HCT116 (cell line): ENCODE data around the gene PHYH. TPM values are rescaled to one million over a fixed set of nuclear protein-coding genes. Genes with fewer than 3 reads are reported as not detected.
"Not testable (repeated sequence)": the region's sequence is repeated elsewhere in the genome, so short reads cannot be mapped to it uniquely, and the experiment has no call there.

Experiments
- ATAC-seq: fragments of 200-7000 bp; cut with Tn5 transposase; 2 replicates; pipeline ENCODE4 v1.9.1; 2020; ENCODE audit warnings: mild to moderate bottlenecking, moderate library complexity
- BruUV-seq: library from RNA; stranded (reverse); fragments of 400-500 nt; replicated peaks from 2 replicates; lab custom pipeline; 2021; lab: Mats Ljungman, UMichigan
- CTCF ChIA-PET: fragments of 300-600 bp; sonication (Branson Sonifier 250); formaldehyde crosslinking; loops from one replicate; lab custom pipeline; 2021; ENCODE audit warnings: antibody characterized with exemption; lab: Charles Lee
- POLR2A ChIA-PET: fragments of 300-600, 350-600 bp; sonication (Branson Sonifier 250); formaldehyde crosslinking; loops from one replicate; lab custom pipeline; 2021; ENCODE audit warnings: antibody characterized with exemption; lab: Charles Lee
- RAD21 ChIA-PET, 2 experiments: fragments of 300-600 bp; sonication (Branson Sonifier 250); formaldehyde crosslinking; loops; one replicate each; lab custom pipeline; 2023; ENCODE audit warnings: low total read pairs in 2 of 2; ENCODE audit not compliant: uncharacterized antibody in 2 of 2, unreplicated experiment in 2 of 2, low non-redundant PET in 1 of 2; lab: Charles Lee
- DNase-seq: peaks from one replicate; pipeline ENCODE4 v3.0.0-alpha.2; 2010; ENCODE audit warnings: low read depth, low spot score
- H2AFZ ChIP-seq: fragments of 200-600 bp; shearing (Covaris generic), sonication (generic); 2 replicates; pipeline ENCODE4 v1.6.1; 2017; ENCODE audit warnings: low read depth, mixed run types, mixed read lengths, antibody characterized with exemption, low read length; ENCODE audit not compliant: poor library complexity, severe bottlenecking
- H3K27ac ChIP-seq: 2 replicates; pipeline ENCODE4 v1.5.1; 2012; ENCODE audit warnings: low read depth, low read length
- H3K27me3 ChIP-seq: fragments of 200-600 bp; sonication (generic); 2 replicates; pipeline ENCODE4 v1.6.1; 2016; ENCODE audit warnings: mixed run types, low read length, mixed read lengths; ENCODE audit not compliant: insufficient read depth
- H3K36me3 ChIP-seq, 2 experiments: fragments of 200-500 bp in 1 of 2; fragments of 200-600 bp in 1 of 2; sonication (Bioruptor generic) in 1 of 2; sonication (generic) in 1 of 2; 2 replicates each; pipeline versions ENCODE4 v1.5.1 to v1.6.1; 2014 to 2016; ENCODE audit warnings: low read length in 2 of 2, inconsistent platforms in 1 of 2, mixed read lengths in 1 of 2, mixed run types in 1 of 2; ENCODE audit not compliant: insufficient read depth in 2 of 2, control insufficient read depth in 1 of 2
- H3K4me1 ChIP-seq, 2 experiments: fragments of 200-600 bp in 1 of 2; sonication (generic) in 1 of 2; 2 replicates each; pipeline versions ENCODE4 v1.5.1 to v1.6.1; 2012 to 2017; ENCODE audit warnings: low read length in 2 of 2, inconsistent platforms in 1 of 2, mild to moderate bottlenecking in 1 of 2, mixed read lengths in 1 of 2, mixed run types in 1 of 2, moderate library complexity in 1 of 2; ENCODE audit not compliant: insufficient read depth in 2 of 2, control insufficient read depth in 1 of 2
- H3K4me2 ChIP-seq: fragments of 200-600 bp; sonication (generic); 2 replicates; pipeline ENCODE4 v1.6.1; 2017; ENCODE audit warnings: mixed run types, low read length, mixed read lengths
- H3K4me3 ChIP-seq, 2 experiments: fragments of 200-600 bp in 1 of 2; sonication (generic) in 1 of 2; replicated peaks in 1 of 2; 2 replicates each; pipeline ENCODE4 v1.5.1; 2011 to 2016; ENCODE audit warnings: low read length in 2 of 2, control low read depth in 1 of 2, low read depth in 1 of 2, mild to moderate bottlenecking in 1 of 2, mixed read lengths in 1 of 2, mixed run types in 1 of 2
- H3K79me2 ChIP-seq: fragments of 200-600 bp; sonication (generic); 2 replicates; pipeline ENCODE4 v1.6.1; 2017; ENCODE audit warnings: mild to moderate bottlenecking, mixed run types, low read length, moderate library complexity, mixed read lengths; ENCODE audit not compliant: insufficient read depth
- H3K9ac ChIP-seq: fragments of 200-600 bp; sonication (generic); 2 replicates; pipeline ENCODE4 v1.6.1; 2016; ENCODE audit warnings: low read length, mixed read lengths
- H3K9me2 ChIP-seq: fragments of 200-600 bp; sonication (generic), shearing (Covaris generic); 2 replicates; pipeline ENCODE4 v1.6.1; 2017; ENCODE audit warnings: mixed run types, mild to moderate bottlenecking, moderate library complexity; ENCODE audit not compliant: insufficient read depth
- H3K9me3 ChIP-seq, 2 experiments: fragments of 200-500 bp in 1 of 2; fragments of 200-600 bp in 1 of 2; sonication (Bioruptor generic) in 1 of 2; sonication (generic) in 1 of 2; 2 replicates each; pipeline ENCODE4 v1.6.1; 2014 to 2017; ENCODE audit warnings: low read length in 2 of 2, mixed read lengths in 2 of 2, inconsistent platforms in 1 of 2, low read depth in 1 of 2, mild to moderate bottlenecking in 1 of 2, mixed run types in 1 of 2, moderate library complexity in 1 of 2; ENCODE audit not compliant: control insufficient read depth in 1 of 2, insufficient read depth in 1 of 2
- H4K20me1 ChIP-seq: fragments of 200-600 bp; sonication (generic), shearing (Covaris generic); 2 replicates; pipeline ENCODE4 v1.6.1; 2017; ENCODE audit warnings: mixed run types, mild to moderate bottlenecking, moderate library complexity; ENCODE audit not compliant: insufficient read depth
- CEBPB ChIP-seq: IDR thresholded peaks from 2 replicates; pipeline ENCODE4 v1.6.1; 2012; ENCODE audit warnings: low read depth
- EGR1 ChIP-seq: IDR thresholded peaks from 2 replicates; pipeline ENCODE4 v1.6.1; 2012; ENCODE audit warnings: low read depth
- RAD21 ChIP-seq: IDR thresholded peaks from 2 replicates; pipeline ENCODE4 v1.6.1; 2012; ENCODE audit warnings: low read depth, mild to moderate bottlenecking
- intact Hi-C: fragments of 100-400 bp; cut with micrococcal nuclease; formaldehyde crosslinking; loops from 2 replicates; pipeline ENCODE4 v1.10.0; 2022
- total RNA-seq: library from RNA; stranded (reverse); gene quantifications from one replicate; pipeline ENCODE4 v1.2.1, GENCODE V29; 2021; ENCODE audit not compliant: unreplicated experiment
- TF ChIP-seq, protein P1 (sequence below), 3 experiments: fragments of 200-600 bp in 1 of 3; sonication (generic) in 1 of 3; IDR thresholded peaks in 2 of 3; conservative IDR thresholded peaks in 1 of 3; 2 replicates each; pipeline ENCODE4 v1.5.1; 2012 to 2017; ENCODE audit warnings: low read depth in 2 of 3, low read length in 2 of 3, antibody characterized with exemption in 1 of 3, borderline replicate concordance in 1 of 3, control low read depth in 1 of 3, mild to moderate bottlenecking in 1 of 3, mixed read lengths in 1 of 3, mixed run types in 1 of 3, moderate library complexity in 1 of 3; ENCODE audit not compliant: insufficient read depth in 1 of 3

PHYH gene
- total RNA-seq, 1 experiment from 2014 or later: 15.3 TPM

GRCh38 chr10:13276749-13277365, 23.0 kb downstream of the PHYH start:
- TF ChIP-seq, protein P1, sequence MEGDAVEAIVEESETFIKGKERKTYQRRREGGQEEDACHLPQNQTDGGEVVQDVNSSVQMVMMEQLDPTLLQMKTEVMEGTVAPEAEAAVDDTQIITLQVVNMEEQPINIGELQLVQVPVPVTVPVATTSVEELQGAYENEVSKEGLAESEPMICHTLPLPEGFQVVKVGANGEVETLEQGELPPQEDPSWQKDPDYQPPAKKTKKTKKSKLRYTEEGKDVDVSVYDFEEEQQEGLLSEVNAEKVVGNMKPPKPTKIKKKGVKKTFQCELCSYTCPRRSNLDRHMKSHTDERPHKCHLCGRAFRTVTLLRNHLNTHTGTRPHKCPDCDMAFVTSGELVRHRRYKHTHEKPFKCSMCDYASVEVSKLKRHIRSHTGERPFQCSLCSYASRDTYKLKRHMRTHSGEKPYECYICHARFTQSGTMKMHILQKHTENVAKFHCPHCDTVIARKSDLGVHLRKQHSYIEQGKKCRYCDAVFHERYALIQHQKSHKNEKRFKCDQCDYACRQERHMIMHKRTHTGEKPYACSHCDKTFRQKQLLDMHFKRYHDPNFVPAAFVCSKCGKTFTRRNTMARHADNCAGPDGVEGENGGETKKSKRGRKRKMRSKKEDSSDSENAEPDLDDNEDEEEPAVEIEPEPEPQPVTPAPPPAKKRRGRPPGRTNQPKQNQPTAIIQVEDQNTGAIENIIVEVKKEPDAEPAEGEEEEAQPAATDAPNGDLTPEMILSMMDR (IDR thresholded peaks at IDR 0.05 in 2 of 3, conservative IDR thresholded peaks at IDR 0.05 in 1 of 3; ENCODE audit: borderline replicate concordance in 1 of 3, insufficient read depth in 1 of 3, low read depth in 2 of 3, low read length in 2 of 3): peak in 2 of 3 experiments; percentile 15 to 18; a peak in 1 of 6 replicates
- TF ChIP-seq EGR1 (no peak), RAD21 (0 out of 2 replicates have a peak, but pooled peaks have one; percentile 24), CEBPB (no peak)
- peaks cover 0 to 2% of the 10 kb centered on the region in 2 experiments; a peak in 1 of 4 replicates for H3K4me1 ChIP-seq
- H3K4me3 ChIP-seq: no peak overlapping the region
- BruUV-seq: no TSS peak
- CTCF ChIA-PET: no interaction called here
- intact Hi-C loops: no loop called here
- no peak overlapping the region for H2AFZ ChIP-seq
- no peaks in the 10 kb centered on the region for H3K27me3 ChIP-seq
- no peaks in the 10 kb centered on the region; a peak in 1 of 4 replicates for H3K36me3 ChIP-seq
- RAD21 ChIA-PET: no interaction called here
- H3K9me3 ChIP-seq: no peaks in the 10 kb centered on the region
- DNase-seq: no peak
- no peak overlapping the region for H3K9ac ChIP-seq
- no peak overlapping the region for H3K4me2 ChIP-seq
- H4K20me1 ChIP-seq: no peaks in the 10 kb centered on the region
- ATAC-seq: no peak
- H3K27ac ChIP-seq: no peak overlapping the region
- POLR2A ChIA-PET: no interaction called here
- no peaks in the 10 kb centered on the region for H3K9me2 ChIP-seq
- H3K79me2 ChIP-seq: no peaks in the 10 kb centered on the region

GRCh38 chr10:13276146-13276545, 23.7 kb downstream of the PHYH start:
- H3K4me3 ChIP-seq, H2AFZ ChIP-seq, H3K9me2 ChIP-seq, H3K79me2 ChIP-seq, BruUV-seq, H3K27me3 ChIP-seq, H3K36me3 ChIP-seq, H3K9me3 ChIP-seq, intact Hi-C loops, ATAC-seq, H3K9ac ChIP-seq, H3K27ac ChIP-seq, H4K20me1 ChIP-seq, POLR2A ChIA-PET, CTCF ChIA-PET, H3K4me1 ChIP-seq, RAD21 ChIA-PET, H3K4me2 ChIP-seq, DNase-seq: not testable (repeated sequence)
